GM19025 (cell line): ENCODE results near the gene LPP.

Source experiments
- ATAC-seq: cut with Tn5 transposase; IDR thresholded peaks from one replicate; pipeline ENCODE4 v1.9.1; 2021; ENCODE audit warnings: mild to moderate bottlenecking, low read depth, moderate library complexity; ENCODE audit not compliant: unreplicated experiment

The LPP gene

DNA sequence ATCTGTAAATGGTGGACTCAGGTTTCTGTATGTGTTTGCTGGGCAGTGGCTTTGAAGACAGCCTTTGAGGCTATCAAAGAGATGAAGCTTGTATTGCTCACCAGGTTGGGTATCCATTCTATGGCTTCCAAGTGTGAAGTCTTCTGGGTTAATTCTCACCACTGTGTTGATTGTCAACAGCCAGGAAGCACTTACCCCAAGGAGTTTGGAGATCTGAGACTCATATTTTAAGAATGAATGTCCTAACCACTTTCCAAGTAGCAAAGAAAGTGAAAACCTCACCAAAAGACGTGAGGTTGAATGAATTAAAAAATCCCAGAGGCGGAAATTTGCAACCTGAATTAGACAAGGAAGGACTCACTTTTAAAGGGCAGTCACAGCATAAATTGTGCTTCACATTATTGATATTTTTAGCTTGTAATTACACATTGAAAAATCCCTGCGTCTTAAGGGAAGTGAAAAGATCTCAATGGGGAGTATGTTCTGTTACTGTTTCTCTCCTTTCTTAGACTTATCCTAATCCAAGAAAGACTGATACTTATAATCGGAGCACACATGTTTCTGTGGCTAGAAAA lies 713.8 kb downstream of the LPP start:
- no peak for ATAC-seq

DNA sequence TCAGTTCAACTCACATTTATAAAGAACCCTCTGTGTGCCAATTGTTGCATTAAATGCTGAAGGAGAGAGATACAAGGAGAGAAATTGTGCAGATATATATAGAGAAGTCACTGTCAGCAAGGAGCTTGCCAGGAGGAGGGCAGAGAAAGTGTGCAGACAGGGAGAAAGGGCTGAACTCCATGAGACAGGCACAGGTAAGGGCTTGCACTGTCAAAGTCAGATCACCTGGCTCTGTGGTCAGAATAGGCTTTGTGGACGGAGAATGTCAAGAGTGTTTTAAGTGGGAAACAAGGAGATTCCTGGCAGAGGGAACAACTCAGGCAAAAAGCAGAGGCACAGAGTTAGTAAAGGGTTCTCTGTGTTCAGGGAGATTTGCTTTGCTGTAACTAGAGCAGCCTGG lies 714.8 kb downstream of the LPP start:
- no peak for ATAC-seq

DNA sequence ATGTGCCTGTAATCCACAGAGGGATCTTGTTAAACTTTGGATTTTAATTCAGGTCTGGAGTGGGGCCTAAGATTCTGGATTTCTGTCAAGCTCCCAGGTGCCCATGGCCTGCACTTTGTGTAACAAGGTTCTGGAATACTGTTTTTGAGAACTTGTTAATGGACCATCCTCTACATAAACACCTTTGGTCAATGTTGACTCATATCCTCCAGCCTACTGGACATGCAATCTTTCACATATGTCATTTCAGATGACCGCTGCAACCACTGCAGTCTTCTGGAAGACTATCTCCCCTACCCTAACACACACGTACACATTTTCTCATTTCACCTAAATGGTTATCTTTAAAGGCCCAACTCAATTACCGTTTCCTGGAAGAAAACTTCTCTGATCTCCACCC lies 715.7 kb downstream of the LPP start:
- ATAC-seq, result no peak

DNA sequence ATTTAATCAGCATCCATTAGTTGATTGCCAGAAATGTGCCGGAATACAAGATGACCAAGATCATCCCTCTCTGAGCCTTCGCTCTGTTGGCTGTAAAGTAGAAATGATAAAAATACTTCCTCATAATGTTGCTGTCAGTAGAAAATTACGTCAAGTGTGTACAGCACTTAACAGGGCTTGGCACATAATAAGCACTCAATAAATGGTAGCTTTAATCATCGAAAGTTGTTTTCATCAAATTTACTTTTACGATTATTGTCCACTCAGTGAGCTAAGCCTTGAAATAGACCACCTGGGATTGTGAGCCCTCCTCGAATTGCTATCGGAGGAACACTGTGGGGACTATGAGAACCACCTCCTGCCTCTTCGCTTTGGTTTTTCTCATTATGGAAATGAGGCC lies 716.5 kb downstream of the LPP start:
- ATAC-seq, result no peak

DNA sequence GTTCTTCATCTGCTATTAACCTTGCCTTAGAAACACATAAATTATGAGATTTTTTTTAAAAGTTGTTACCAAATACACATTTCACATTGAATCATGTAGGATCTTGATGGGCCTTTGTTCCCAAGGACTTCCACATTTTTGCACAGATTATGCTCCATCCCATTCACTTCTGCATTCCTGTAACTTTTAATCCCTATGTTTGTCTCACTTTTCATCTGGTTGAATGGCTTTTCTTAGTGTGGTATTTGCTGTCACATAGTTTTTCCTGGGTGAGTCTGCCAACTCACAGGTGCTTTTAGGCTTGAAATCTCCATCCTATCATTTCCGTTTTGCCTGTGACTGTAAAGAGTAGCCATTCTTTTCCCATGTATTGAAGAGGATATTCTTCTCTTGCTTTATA lies 720.6 kb downstream of the LPP start:
- ATAC-seq, result no peak

DNA sequence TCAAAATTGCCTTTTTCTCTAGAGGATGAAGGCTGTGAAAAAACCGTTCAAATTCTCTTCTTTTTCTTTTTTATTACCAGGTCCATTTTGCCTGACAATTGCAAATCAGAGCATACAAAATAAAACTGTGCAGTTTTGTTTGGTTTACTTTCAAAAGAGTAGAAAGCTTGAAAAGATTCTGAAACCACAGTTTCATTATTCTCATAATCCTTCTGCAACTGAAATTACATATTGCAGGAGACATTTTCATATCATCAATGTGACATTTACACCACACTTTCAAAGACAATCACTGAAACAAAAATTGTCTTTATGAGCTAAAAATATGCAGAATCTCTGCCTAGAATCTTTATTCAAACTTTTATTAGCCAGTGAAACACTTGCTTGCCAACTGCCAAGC lies 721.5 kb downstream of the LPP start:
- ATAC-seq, result no peak

DNA sequence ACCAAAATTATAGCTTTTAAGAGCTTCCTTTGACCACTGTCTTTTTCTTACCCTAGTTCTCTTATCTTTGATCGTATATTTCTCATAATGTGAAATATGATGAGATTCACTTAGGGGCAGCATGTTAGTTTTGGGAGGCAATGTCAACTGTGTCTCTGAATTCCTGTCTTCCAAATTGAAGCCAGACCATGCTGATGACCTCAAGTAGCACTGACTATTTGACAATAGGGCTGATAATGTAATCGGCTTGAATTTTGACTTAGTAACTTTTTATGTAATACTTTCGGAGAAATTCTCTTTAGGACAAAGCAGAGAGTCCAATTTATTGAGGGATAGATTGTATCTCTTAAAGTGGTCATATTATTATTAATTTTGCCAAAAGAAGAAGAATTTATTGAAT lies 722.4 kb downstream of the LPP start:
- no peak for ATAC-seq

DNA sequence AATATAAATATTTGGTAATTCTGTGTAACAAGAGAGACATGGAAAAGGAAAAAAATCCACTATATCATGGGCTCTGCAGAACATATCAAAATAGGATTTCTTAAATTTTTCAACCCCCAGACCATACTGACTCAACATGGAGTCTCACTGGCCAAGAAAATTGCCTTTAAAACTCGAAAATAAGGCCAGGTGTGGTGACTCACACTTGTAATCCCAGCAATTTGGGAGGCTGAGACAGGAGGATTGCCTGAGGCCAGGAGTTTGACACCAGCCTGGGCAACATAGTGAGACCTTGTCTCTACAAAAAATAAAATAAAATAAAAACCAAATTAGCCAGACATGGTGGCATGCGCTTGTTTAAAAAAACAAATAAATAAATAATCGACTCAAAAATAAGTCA lies 723.4 kb downstream of the LPP start:
- ATAC-seq, result no peak

DNA sequence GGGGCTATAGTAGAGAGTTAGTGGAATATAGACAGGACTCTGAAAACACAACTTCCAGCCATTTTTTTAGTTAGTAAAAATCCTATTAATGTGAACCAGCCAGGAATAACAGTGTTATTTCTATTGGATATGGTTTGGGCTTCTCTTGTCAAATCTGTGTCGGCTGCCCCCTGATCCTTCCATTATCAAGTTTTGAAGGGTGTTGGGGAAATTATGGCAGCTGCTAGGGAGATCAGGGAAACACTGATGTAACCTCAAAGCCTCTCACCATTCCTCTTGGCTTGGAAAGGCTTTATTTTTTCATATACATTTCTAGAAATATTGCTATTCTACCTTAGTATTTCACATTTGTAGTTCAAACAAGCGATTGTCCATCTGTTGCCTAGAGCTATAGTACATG lies 724.1 kb downstream of the LPP start:
- no peak for ATAC-seq

DNA sequence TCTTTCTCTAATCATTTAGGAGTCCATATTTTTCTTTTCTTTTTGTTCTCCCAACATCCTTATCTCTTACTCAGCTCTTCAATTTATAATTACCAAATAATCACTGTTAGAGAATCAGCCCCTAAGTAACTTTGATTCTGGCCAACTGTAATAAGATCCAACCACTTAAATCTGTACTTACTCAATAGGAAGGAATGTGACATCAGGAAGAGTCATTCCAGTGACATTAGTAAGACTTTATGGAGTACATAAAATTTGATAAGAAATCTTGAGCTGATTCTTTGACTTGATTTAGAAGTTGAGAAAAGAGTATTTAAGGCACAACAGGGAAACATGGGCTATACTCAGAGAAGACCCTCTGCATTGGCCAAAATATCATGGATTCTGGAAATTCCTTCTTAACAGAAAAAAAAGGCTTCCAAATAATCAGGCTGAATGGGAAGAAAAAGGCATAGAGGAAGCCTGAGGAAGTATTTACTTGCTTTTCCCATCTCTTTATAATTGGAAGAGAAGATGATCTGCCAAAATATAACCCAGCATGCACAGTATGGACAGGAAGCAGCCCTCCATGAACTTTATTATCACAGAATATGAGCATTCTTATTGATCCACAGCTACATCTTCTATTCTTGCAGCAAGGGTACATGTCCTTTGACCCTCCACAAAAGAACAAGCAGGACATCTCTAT lies 728.1 kb downstream of the LPP start:
- no peak for ATAC-seq

DNA sequence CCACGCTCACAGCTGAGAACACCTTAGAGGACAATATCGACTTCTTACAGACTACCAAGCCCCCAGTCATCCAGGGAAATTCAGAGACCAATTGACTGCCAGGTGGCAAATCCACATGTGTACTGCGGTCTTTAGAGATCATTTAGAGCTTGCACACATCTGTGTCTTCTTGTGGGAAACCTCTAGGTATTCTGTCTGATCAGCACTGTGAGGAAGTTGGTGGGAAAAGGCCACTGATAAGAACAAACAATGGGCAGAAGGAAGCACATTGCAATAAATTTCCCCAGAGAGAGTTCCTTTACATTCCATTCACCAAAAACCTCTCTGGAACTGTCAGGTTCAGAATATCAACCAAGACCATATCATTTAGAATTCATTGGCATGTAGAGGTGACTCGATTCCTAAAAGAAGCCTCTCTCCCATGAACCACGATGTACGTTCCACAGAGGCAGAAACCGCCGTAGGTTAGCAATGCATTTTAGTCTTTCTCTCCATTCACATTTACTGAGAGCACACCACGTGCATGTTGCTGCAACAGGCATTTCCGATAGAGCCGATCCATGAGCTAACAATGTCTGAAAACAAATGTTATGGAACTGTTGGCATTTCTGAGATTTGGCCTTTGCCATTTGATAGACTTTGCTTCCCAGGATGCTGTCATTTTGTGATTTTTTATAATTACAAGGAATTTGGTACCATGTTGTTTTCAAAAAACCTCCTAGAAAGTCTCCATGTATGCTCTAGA lies 730.5 kb downstream of the LPP start:
- ATAC-seq, result no peak

DNA sequence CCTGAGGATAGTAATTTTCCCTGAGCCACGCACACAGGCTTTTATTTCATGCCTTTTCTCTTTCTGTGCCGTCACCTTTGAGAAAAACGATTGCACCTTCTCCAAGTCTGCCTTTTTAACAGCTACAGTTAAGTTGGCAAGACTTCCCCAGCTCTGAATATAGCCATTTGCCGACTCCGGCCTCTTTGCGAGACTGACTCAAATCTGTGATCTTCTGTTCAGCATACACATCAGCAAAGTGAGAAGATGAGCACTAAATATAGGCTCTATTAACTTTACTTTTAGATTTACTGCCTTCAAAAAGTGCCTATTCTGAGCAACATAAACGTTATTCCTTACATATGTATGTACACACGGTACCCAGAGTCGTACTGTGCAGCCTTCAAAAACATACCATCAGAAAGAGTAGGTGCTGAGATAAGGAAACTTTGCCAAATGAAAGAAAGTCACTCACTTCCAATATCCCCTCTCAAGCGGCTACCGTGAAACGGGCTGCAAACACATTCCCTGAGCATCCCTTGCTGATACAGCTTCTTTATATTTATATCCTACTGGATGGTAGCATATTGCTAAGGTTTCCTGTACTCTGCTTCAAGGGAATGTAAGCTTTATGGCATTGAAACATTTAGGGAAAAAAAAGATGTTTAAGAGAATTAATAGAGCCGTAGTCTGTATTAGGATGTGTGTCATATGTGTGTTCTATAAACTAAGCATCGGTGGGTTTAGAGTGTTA lies 734.5 kb downstream of the LPP start:
- ATAC-seq, result no peak

DNA sequence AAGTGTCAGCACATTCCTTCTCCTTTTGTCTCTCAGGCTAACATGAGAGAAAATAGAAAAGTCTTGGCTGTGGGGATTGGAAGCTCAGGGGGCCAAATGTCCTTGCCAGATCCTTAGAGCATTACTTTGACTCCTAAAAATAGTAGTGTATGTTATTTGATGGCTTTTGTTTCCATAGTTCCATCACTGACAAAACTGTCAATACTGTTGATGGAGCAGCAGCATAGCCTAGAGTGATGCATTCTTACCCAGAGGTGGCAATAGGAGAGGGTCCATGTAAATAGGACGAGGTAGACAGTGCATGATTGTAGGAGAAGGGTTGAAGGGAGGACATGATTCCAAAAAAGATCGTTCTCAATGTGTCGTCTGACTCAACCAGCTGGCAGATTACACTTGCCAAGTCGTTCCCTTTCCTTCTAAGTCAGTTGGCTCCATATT lies 735.1 kb downstream of the LPP start:
- ATAC-seq, result no peak

DNA sequence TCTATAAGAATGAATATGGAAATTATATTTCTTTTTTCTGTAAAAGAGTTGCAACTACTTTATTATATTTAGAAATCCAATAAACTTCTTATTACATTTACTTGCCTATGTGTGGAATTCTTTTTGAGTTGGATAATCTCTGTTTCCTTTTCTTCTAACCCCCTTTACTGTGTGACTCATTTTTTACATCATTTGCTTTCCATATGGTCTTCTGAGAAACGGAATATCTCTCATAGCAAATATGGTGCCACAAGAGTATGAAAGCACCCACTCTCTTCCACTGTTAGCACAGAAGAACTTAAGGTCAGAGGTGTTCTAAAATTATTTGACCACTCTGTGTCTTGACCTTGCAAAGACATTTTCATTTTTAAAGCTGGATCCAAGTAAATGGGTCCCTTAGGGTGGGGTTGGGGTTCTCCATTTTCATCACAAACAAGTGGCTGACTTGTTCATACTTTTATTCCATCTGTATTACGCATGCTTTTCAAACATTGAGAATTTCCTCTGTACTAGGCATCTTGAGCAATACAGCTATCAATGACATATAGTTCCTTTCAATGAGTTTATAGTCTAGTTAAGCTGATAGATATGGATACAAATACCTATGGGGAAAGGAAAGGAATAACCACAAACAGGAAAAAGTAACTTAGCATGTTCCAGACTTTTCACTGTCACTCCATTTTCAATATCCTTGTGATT lies 736.8 kb downstream of the LPP start:
- no peak for ATAC-seq

DNA sequence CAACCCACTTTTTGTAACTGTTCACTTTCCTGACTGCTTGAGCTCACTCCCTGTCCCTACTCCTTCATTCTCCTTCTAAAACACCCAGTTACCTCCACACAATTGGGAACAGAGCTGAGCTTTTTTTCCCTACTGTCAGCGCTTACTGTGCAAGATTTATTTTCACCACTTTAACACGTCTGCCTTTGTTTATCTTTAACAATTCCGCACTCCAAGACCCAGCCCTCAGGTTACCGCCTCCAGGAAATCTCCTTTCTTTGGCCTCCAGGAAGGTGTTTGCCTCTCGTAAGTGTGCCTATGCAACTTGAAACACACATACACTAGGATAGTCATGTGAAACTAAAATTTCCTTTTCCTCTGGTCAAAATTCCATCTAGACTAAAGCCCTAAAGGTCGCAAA lies 745.9 kb downstream of the LPP start:
- no peak for ATAC-seq

DNA sequence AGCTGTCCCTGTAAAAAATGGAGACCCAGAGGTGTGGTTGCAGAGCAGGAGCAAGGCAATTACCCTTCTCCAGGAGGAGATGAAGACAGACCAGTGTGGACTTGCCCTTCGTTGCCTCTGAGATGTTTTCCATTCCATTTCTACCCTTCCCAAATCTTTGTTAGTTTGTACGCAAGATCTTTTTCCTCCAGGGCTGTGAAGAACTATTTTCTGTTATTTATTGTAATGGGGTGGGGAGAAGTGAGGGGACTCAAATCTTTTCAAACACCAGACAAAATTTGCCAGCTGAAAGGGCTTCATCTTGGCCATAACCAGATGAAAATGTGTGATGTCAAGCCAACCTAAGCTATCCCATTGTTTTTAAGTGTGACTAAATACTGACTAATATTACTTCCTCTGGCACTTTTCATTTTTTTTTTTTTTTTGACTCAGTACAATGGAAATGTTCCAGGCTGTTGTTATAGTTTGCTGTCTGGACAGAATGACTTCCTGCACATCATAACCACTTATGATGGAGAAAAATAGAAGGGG lies 746.5 kb downstream of the LPP start:
- ATAC-seq, result no peak

DNA sequence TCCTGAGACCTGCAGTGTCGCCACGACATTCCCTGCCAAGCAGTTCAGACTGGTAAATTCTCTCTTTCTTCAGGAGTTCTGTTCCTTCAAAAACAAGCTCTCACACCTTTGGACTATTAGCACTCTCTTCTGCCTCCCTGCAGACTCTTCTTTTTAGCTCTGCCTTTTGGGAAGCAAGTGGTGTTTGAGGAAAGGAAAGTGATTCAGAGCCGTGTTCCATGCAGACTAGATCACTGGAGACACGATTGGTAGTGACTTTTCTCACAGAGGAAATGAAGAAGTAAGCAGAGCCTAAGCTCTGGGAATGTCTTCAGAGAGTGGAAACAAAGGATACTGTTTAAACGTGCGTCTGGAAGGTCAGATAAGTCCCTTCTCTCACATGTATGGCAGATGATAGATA lies 747.2 kb downstream of the LPP start:
- no peak for ATAC-seq

DNA sequence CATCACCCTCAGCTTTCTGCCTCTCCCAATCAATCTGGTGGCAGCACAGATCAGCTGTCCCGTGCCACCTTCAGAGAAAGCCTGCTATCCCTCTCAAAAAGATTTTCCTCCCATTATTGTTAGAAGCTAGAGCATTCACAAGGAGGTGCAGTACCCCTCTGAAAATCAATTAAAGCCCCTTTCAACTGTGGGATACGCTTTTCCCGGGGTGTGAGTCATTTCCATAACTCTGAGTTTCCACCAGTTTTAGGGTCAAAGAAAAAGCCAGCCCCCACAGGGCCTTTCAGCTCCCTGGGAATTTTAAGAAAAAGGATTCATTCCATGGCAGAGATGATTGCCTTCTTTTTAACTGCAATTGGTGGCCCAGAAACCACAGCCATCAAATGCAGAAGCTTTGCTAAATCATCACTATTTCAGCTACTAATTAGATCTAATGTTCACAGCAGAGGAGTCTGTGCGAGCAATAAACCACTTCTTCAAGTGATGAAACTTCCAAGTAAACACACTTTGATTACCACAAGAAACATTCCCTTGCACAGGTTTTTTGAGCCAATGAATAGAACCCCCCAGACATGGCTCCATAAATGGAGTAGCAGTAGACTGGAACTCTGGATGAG lies 747.8 kb downstream of the LPP start:
- no peak for ATAC-seq

DNA sequence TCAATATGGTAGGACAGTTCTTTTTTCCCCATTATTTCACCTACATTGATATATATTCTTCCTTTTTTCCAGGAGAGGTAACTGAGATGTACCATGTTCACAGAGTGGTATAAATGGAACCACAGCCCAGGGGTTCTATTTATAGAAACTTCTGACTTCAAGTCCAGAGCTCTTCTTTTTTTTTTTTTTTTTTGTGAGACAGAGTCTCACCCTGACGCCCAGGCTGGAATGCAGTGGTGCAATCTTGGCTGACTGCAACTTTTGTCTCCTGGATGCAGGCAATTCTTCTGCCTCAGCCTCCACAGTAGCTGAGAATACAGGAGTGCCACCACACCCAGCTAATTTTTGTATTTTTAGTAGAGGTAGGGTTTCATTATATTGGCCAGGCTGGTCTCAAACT lies 750.7 kb downstream of the LPP start:
- ATAC-seq, result no peak

DNA sequence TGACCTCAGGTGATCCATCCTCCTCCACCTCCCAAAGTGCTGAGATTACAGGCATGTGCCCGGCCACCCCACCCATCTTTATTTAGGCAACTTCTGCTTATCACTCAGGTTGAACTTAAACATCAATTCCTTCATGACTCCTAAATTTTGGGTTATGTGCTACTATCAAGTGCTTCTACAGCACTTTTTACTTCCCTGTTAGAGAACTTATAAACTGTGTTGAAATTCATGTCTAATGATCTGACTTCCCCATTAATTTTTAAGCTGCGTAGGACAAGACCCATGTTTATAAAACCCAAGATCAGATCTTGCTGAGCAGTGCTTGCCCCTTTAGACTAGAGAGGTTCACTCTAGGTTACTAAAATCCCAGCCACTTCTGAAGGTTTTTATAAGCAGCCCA lies 751.6 kb downstream of the LPP start:
- ATAC-seq, result no peak
